ENCODE results near the gene INHBA.

DNA sequence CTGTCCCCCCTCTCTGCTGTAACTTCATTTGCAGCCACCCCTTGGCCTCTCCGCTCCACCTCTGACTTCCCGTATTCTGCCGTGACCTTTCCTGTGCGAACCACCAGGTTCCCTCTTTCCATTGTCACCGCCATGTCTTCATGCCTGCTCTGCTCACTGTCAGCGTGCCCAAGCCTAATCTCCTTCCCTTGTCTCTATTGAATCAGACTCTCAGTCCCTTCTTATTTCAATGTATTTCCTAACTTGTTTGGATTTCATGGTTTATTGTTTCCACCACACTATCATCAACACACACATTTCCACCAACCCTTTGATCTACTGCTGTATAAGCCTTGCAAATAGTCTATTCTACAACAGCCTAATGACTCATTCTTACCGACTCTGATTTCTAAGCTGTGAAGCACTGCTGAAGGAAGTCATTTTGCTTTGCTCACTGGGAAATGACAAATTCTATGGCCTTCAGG is 30.0 kb upstream of the INHBA start:
- TF ChIP-seq TAF1 (IDR thresholded peaks at IDR 0.05; ENCODE audit: borderline replicate concordance, low read depth, low read length) (no peak), POLR2A (IDR thresholded peaks at IDR 0.05; ENCODE audit: low read depth, low read length) (no peak)

Data from GM12892 (cell line).